Lung (tissue), 12 donors: ENCODE measurements around the gene CTCFL. TPM values are rescaled to one million over a fixed set of nuclear protein-coding genes. Genes with fewer than 3 reads are reported as not detected.

Source experiments
- ATAC-seq: fragments of 200-7000 bp; cut with Tn5 transposase; one replicate; pipeline ENCODE4 v1.9.1; 2020; ENCODE audit warnings: moderate number of reproducible peaks; ENCODE audit not compliant: insufficient read depth, low FRiP score
- DNase-seq, 3 donors: peaks; one replicate each; pipeline ENCODE4 v3.0.0-alpha.2; 2013 to 2017
- H3K27ac ChIP-seq, 2 donors: one replicate each; pipeline ENCODE4 v1.5.1; 2013; ENCODE audit warnings: mild to moderate bottlenecking in 2 of 2, moderate library complexity in 2 of 2, control low read depth in 1 of 2, inconsistent platforms in 1 of 2, low read depth in 1 of 2, low read length in 1 of 2
- H3K27me3 ChIP-seq, 3 donors: one replicate each; pipeline ENCODE4 v1.5.1; 2013; ENCODE audit warnings: low read length in 2 of 3; ENCODE audit not compliant: control insufficient read depth in 3 of 3, insufficient read depth in 3 of 3
- H3K36me3 ChIP-seq, 4 donors: one replicate each; pipeline ENCODE4 v1.5.1; 2013; ENCODE audit warnings: low read length in 4 of 4, mild to moderate bottlenecking in 1 of 4, moderate library complexity in 1 of 4; ENCODE audit not compliant: control insufficient read depth in 4 of 4, insufficient read depth in 4 of 4
- H3K4me1 ChIP-seq, 5 donors: one replicate each; pipeline ENCODE4 v1.5.1; 2013; ENCODE audit warnings: low read length in 5 of 5, mild to moderate bottlenecking in 2 of 5, moderate library complexity in 1 of 5; ENCODE audit not compliant: control insufficient read depth in 5 of 5, insufficient read depth in 5 of 5
- H3K4me3 ChIP-seq: one replicate; pipeline ENCODE4 v1.5.1; 2013; ENCODE audit warnings: mild to moderate bottlenecking, control low read depth, moderate library complexity
- H3K9ac ChIP-seq, 2 donors: one replicate each; pipeline ENCODE4 v1.5.1; 2013; ENCODE audit warnings: low read length in 2 of 2, control low read depth in 1 of 2; ENCODE audit not compliant: insufficient read depth in 1 of 2
- H3K9me3 ChIP-seq, 4 donors: one replicate each; pipeline ENCODE4 v1.5.1; 2013; ENCODE audit warnings: low read length in 3 of 4, mild to moderate bottlenecking in 1 of 4, moderate library complexity in 1 of 4; ENCODE audit not compliant: control insufficient read depth in 4 of 4, insufficient read depth in 3 of 4
- CTCF ChIP-seq: IDR thresholded peaks from 2 replicates; pipeline ENCODE4 v1.5.1; 2012; ENCODE audit warnings: mild to moderate bottlenecking; ENCODE audit errors: control extremely low read depth, extremely low read depth
- WGBS, 2 donors: extraction: QIAGEN DNeasy Blood & Tissue Kit; methylation state at CpG; one replicate each; pipeline ENCODE4 v1.1.7; 2013; 5-methylcytosine and 5-hydroxymethylcytosine counted together
- polyA plus RNA-seq, 2 donors: library from polyadenylated mRNA; stranded (reverse); fragments of 200-250 nt; gene quantifications; one replicate each; pipeline ENCODE4 v1.2.1, GENCODE V29; 2013
- total RNA-seq, 2 donors: library from RNA; depleted of rRNA in 1 of 2; stranded (reverse); fragments of >200 nt in 1 of 2; gene quantifications; one replicate each; pipeline ENCODE4 v1.2.1, GENCODE V29; 2014 to 2021
- donor health status: control.
- donor health status: control.
- donor health status: Bipolar disorder and iron deficiency.
- donor health status: healthy.
- donor health status: DM: yes; HTN: yes; CAD: no.

The CTCFL gene
- total and polyA plus RNA-seq, 4 donors = 0.02 TPM; not detected in 3

GRCh38 chr20:57448764-57449354 is 76.1 kb downstream of the CTCFL start:
- Histone ChIP-seq H3K27ac (no peak overlapping the region), H3K9ac (no peak overlapping the region), H3K36me3 (no peaks in the 10 kb centered on the region), H3K4me1 (peaks cover 0 to 15% (median 2%) of the 10 kb centered on the region in 5 donors), H3K27me3 (no peaks in the 10 kb centered on the region), H3K4me3 (no peak overlapping the region), H3K9me3 (peaks cover 0 to 3% (median 0%) of the 10 kb centered on the region in 4 donors)
- ATAC-seq (no peak), DNase-seq (no peak)
- 95 to 96% methylated on average over 9 of the region's 9 CpGs for WGBS, 2 donors
- TF ChIP-seq CTCF = no peak

Other genes with a start within 250 kb of the CTCFL start
- gene SPO11, start 195.3 kb downstream of the CTCFL start, total RNA-seq = not detected
- gene SPO11, start 195.3 kb downstream of the CTCFL start, polyA plus RNA-seq = not detected
- gene RAE1, start 173.9 kb downstream of the CTCFL start, total RNA-seq = 10 to 100 TPM; 20.3 to 31.0 TPM
- gene RAE1, start 173.9 kb downstream of the CTCFL start, polyA plus RNA-seq = 10 to 100 TPM in 1 of 2 donors, 1 to 10 TPM in 1; 9.7 to 21.1 TPM
- gene RBM38, start 133.7 kb downstream of the CTCFL start, total RNA-seq = 10 to 100 TPM; 32.3 to 38.6 TPM
- 10 to 100 TPM; 23.1 to 29.5 TPM for gene RBM38, start 133.7 kb downstream of the CTCFL start, polyA plus RNA-seq
- 1 to 10 TPM in 1 of 2 donors, under 1 TPM in 1; 0.89 to 1.7 TPM for gene PCK1, start 36.0 kb upstream of the CTCFL start, total RNA-seq
- under 1 TPM; 0.05 to 0.22 TPM for gene PCK1, start 36.0 kb upstream of the CTCFL start, polyA plus RNA-seq
- 1 to 10 TPM; 1.3 to 3.0 TPM for gene ZBP1, start 95.3 kb upstream of the CTCFL start, total RNA-seq
- 1 to 10 TPM; 1.9 to 5.3 TPM for gene ZBP1, start 95.3 kb upstream of the CTCFL start, polyA plus RNA-seq
- 10 to 100 TPM in 1 of 2 donors, 1 to 10 TPM in 1; 10.0 to 44.0 TPM for gene PMEPA1, start 184.9 kb upstream of the CTCFL start, total RNA-seq
- 10 to 100 TPM; 10.7 to 37.1 TPM for gene PMEPA1, start 184.9 kb upstream of the CTCFL start, polyA plus RNA-seq